Measurements from ENCODE around the gene ERCC4. TPM values are rescaled to one million over a fixed set of nuclear protein-coding genes. Genes with fewer than 3 reads are reported as not detected.

Gene ERCC4
- total and polyA plus RNA-seq, 2 experiments from 2014 or later, result 5.4 to 21.6 TPM

DNA sequence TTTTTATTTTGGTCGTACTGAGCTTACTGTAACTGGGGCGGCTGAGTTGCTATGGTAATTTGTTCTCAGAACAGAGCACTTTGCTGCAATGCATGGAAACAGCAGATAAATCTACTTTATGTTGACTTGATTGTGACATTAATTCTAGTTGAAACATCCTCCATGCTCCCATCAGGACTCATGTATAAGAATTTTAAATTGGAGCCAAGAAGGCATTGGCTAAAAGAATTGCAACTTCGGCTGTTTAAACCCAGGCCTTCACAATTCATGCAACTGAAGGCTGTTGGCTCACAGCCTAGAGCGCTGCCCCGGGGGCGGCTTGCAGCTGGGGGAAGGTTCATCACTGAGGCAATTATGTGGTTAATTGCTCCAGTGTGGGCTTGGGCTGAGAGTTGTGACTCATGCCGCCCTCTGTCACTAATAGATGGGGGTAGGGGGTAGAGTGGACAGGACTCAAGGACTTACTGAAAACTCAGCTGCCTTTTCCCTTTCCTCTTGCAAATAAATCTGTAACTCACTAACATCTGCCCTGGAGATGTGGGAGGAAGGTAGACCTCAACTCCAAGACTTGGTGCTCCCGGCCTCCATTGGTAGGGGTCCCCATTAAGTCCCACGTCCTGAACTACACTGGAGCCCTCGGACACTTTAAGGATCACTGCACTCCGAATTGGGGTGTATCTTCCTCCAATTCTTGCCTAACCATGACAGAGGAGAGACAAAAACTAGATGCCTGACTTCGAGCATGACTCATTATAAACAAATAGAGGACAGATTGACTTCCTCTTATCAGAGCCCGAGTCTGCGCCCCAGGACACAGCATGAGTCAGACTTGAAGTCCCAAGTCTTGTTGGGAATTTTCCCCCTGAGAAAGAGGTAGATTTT is 37.5 kb downstream of the ERCC4 start:
- H3K27ac ChIP-seq (ENCODE audit: low read depth), result no peak overlapping the region
- no peaks in the 10 kb centered on the region for H4K20me1 ChIP-seq (replicated peaks; ENCODE audit: insufficient read depth)
- no peak overlapping the region for H3K4me3 ChIP-seq
- H3K4me1 ChIP-seq (ENCODE audit: insufficient read depth), result no peaks in the 10 kb centered on the region; the same call in 1 of the 2 replicates
- peak; percentile 81 for ATAC-seq
- H3K27me3 ChIP-seq (ENCODE audit: insufficient read depth), result no peaks in the 10 kb centered on the region
- H3K27me3 Mint-ChIP-seq (ENCODE audit: insufficient read depth, low read depth, poor library complexity), result peaks cover 6% of the 10 kb centered on the region
- H3K27ac Mint-ChIP-seq, result no peak overlapping the region
- H2AFZ ChIP-seq, result peak overlapping the region; percentile 80
- no peak overlapping the region for H3K4me2 ChIP-seq
- H3K36me3 Mint-ChIP-seq (ENCODE audit: low read depth), result no peaks in the 10 kb centered on the region
- no peaks in the 10 kb centered on the region for H3F3A ChIP-seq (replicated peaks; ENCODE audit: low read depth)
- peaks cover 16% of the 10 kb centered on the region for H3K4me1 Mint-ChIP-seq
- no peaks in the 10 kb centered on the region for H3K9me3 Mint-ChIP-seq
- no peak overlapping the region for H3K4me3 Mint-ChIP-seq
- H3K36me3 ChIP-seq (ENCODE audit: insufficient read depth), result no peaks in the 10 kb centered on the region
- no peaks in the 10 kb centered on the region for H3K79me2 ChIP-seq (replicated peaks; ENCODE audit: insufficient read depth)
- no peaks in the 10 kb centered on the region for H3K9me2 ChIP-seq (ENCODE audit: insufficient read depth)
- TF ChIP-seq CTCF (conservative IDR thresholded peaks at IDR 0.05; ENCODE audit: low read depth in 2 of 2) (no peak), STAT1 (IDR thresholded peaks at IDR 0.05; ENCODE audit: unreplicated experiment) (no peak), POLR2AphosphoS5 (IDR thresholded peaks at IDR 0.05; ENCODE audit: low read depth) (no peak), ZNF331 (CRISPR knock-in tag; IDR thresholded peaks at IDR 0.05; ENCODE audit: low read depth) (no peak), JUNB (IDR thresholded peaks at IDR 0.05; ENCODE audit: unreplicated experiment) (no peak), ETS1 (IDR thresholded peaks at IDR 0.05) (no peak), EZH2phosphoT487 (IDR thresholded peaks at IDR 0.05; ENCODE audit: unreplicated experiment) (no peak), CREB1 (CRISPR knock-in tag; IDR thresholded peaks at IDR 0.05; ENCODE audit: low read depth) (no peak), NANOG (IDR thresholded peaks at IDR 0.05; ENCODE audit: borderline replicate concordance) (no peak), ZNF114 (CRISPR knock-in tag; IDR thresholded peaks at IDR 0.05) (no peak)
- TF ChIP-seq, protein P1, sequence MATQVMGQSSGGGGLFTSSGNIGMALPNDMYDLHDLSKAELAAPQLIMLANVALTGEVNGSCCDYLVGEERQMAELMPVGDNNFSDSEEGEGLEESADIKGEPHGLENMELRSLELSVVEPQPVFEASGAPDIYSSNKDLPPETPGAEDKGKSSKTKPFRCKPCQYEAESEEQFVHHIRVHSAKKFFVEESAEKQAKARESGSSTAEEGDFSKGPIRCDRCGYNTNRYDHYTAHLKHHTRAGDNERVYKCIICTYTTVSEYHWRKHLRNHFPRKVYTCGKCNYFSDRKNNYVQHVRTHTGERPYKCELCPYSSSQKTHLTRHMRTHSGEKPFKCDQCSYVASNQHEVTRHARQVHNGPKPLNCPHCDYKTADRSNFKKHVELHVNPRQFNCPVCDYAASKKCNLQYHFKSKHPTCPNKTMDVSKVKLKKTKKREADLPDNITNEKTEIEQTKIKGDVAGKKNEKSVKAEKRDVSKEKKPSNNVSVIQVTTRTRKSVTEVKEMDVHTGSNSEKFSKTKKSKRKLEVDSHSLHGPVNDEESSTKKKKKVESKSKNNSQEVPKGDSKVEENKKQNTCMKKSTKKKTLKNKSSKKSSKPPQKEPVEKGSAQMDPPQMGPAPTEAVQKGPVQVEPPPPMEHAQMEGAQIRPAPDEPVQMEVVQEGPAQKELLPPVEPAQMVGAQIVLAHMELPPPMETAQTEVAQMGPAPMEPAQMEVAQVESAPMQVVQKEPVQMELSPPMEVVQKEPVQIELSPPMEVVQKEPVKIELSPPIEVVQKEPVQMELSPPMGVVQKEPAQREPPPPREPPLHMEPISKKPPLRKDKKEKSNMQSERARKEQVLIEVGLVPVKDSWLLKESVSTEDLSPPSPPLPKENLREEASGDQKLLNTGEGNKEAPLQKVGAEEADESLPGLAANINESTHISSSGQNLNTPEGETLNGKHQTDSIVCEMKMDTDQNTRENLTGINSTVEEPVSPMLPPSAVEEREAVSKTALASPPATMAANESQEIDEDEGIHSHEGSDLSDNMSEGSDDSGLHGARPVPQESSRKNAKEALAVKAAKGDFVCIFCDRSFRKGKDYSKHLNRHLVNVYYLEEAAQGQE (IDR thresholded peaks at IDR 0.05; ENCODE audit: unreplicated experiment), result no peak
- TF ChIP-seq, protein P2, sequence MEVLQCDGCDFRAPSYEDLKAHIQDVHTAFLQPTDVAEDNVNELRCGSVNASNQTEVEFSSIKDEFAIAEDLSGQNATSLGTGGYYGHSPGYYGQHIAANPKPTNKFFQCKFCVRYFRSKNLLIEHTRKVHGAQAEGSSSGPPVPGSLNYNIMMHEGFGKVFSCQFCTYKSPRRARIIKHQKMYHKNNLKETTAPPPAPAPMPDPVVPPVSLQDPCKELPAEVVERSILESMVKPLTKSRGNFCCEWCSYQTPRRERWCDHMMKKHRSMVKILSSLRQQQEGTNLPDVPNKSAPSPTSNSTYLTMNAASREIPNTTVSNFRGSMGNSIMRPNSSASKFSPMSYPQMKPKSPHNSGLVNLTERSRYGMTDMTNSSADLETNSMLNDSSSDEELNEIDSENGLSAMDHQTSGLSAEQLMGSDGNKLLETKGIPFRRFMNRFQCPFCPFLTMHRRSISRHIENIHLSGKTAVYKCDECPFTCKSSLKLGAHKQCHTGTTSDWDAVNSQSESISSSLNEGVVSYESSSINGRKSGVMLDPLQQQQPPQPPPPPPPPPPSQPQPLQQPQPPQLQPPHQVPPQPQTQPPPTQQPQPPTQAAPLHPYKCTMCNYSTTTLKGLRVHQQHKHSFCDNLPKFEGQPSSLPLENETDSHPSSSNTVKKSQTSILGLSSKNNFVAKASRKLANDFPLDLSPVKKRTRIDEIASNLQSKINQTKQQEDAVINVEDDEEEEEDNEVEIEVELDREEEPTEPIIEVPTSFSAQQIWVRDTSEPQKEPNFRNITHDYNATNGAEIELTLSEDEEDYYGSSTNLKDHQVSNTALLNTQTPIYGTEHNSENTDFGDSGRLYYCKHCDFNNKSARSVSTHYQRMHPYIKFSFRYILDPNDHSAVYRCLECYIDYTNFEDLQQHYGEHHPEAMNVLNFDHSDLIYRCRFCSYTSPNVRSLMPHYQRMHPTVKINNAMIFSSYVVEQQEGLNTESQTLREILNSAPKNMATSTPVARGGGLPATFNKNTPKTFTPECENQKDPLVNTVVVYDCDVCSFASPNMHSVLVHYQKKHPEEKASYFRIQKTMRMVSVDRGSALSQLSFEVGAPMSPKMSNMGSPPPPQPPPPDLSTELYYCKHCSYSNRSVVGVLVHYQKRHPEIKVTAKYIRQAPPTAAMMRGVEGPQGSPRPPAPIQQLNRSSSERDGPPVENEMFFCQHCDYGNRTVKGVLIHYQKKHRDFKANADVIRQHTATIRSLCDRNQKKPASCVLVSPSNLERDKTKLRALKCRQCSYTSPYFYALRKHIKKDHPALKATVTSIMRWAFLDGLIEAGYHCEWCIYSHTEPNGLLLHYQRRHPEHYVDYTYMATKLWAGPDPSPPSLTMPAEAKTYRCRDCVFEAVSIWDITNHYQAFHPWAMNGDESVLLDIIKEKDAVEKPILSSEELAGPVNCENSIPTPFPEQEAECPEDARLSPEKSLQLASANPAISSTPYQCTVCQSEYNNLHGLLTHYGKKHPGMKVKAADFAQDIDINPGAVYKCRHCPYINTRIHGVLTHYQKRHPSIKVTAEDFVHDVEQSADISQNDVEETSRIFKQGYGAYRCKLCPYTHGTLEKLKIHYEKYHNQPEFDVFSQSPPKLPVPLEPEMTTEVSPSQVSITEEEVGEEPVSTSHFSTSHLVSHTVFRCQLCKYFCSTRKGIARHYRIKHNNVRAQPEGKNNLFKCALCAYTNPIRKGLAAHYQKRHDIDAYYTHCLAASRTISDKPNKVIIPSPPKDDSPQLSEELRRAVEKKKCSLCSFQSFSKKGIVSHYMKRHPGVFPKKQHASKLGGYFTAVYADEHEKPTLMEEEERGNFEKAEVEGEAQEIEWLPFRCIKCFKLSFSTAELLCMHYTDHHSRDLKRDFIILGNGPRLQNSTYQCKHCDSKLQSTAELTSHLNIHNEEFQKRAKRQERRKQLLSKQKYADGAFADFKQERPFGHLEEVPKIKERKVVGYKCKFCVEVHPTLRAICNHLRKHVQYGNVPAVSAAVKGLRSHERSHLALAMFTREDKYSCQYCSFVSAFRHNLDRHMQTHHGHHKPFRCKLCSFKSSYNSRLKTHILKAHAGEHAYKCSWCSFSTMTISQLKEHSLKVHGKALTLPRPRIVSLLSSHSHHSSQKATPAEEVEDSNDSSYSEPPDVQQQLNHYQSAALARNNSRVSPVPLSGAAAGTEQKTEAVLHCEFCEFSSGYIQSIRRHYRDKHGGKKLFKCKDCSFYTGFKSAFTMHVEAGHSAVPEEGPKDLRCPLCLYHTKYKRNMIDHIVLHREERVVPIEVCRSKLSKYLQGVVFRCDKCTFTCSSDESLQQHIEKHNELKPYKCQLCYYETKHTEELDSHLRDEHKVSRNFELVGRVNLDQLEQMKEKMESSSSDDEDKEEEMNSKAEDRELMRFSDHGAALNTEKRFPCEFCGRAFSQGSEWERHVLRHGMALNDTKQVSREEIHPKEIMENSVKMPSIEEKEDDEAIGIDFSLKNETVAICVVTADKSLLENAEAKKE (CRISPR knock-in tag; IDR thresholded peaks at IDR 0.05), result no peak
- DNase-seq (ENCODE audit: low spot score), result no peak

All from GM23338 (cell line).